GM21786 (cell line): Measurements from ENCODE around the gene TIMP2.
"Not testable (repeated sequence)": the region's sequence is repeated elsewhere in the genome, so short reads cannot be mapped to it uniquely, and the experiment has no call there.

Experiments
- ATAC-seq: cut with Tn5 transposase; IDR thresholded peaks from one replicate; pipeline ENCODE4 v1.9.1; 2021; ENCODE audit not compliant: unreplicated experiment

Gene TIMP2

GRCh38 chr17:78873519-78874340 lies 51.5 kb downstream of the TIMP2 start:
- ATAC-seq, result no peak

DNA sequence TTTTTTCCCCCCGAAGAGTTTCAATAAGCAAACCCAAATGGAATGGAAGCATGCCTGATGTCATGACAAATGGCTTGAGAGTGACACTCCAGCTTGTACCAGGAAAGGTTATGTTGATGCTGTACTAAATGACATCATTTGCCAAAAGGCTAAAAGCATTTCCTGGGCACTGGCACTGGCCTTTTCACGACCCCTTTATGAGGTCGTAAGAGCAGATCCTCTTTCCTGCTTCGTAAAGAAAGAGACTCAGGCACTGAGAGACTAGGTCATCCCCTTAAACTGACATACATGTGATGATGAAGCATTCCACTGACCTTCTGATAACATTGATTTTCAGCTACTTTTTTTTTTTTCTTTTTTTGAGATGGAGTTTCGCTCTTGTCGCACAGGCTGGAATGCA lies 52.7 kb downstream of the TIMP2 start:
- no peak for ATAC-seq

DNA sequence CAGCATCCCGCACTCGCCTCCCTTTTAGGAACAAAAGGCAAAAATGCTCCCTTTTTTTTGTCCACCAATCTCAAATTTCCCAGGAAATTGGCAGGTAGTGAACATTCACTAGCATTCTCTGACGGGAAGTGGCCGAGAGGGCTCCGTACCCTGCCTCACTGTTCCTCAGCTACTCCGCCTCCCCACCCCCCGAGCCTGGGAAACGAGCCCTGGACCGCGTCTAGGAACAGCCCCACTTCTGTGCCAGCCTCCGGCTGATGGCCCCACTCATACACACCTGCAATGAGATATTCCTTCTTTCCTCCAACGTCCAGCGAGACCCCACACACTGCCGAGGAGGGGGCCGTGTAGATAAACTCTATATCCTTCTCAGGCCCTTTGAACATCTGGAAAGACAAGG lies 54.6 kb downstream of the TIMP2 start:
- no peak for ATAC-seq

DNA sequence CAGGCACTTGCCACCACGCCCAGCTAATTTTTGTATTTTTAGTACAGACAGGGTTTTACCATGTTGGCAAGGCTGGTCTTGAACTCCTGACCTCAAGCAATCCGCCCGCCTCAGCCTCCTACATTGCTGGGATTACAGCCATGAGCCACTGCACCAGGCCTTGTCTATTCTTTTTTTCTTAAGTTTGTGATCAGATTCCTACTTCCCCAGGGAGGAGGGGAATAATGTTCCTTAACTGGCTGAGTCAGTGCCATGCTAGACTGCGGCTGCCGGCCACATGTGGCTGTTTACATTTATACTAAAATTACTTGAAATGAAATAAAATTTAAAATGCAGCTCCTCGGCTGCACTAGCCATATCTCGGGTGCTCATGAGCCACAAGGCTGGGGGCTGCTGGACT lies 56.8 kb downstream of the TIMP2 start:
- no peak for ATAC-seq

DNA sequence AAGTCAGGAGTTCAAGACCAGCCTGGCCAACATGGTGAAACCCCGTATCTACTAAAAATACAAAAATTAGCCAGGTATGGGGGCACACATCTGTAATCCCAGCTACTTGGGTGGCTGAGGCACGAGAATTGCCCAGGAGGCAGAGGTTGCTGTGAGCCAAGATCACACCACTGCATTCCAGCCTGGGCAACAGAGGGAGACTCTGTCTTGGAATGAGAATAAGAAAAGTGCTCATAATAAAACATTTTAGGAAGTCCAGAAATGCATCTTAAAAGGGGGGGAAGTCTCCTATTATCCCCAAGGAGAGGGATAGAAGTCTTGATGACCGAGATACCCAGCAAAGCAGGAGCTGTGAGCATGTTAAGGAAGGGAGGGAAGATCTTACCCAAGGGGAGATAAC lies 58.1 kb downstream of the TIMP2 start:
- ATAC-seq, result not testable (repeated sequence)

DNA sequence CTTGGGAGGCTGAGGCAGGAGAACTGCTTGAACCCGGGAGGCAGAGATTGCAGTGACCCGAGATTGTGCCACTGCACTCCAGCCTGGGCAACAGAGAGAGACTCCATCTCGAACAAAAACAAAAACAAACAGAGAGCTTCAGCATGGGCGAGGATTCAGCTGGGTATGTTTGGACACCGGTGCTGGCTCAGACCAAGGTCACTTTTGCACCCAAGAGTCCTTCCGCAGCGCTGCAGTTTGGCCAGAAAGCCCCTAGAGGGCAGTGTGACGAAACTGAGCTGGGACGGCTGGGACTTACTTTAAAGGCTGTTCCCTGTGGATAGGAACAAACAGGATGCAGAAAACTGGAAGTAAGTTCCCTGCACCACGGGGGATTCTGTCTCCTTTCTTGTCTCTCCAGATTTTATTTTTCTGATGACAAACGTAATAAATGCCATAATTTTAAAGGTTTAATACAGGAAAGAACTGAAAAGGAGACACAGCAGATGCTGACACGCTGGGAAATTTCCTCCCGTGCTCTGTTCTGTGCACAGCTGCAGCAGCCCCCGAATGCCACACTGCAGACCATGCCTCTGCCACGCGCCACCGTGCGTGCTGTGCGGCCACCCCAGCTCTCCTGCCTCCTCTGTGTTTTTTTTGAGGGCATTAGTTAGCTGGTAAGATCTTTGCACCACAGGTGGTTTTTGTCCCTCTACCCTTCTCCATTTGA lies 59.4 kb downstream of the TIMP2 start:
- ATAC-seq, result no peak

- ATAC-seq, result no peak
These were observed 61.1 kb downstream of the TIMP2 start for GRCh38 chr17:78864117-78864516.

DNA sequence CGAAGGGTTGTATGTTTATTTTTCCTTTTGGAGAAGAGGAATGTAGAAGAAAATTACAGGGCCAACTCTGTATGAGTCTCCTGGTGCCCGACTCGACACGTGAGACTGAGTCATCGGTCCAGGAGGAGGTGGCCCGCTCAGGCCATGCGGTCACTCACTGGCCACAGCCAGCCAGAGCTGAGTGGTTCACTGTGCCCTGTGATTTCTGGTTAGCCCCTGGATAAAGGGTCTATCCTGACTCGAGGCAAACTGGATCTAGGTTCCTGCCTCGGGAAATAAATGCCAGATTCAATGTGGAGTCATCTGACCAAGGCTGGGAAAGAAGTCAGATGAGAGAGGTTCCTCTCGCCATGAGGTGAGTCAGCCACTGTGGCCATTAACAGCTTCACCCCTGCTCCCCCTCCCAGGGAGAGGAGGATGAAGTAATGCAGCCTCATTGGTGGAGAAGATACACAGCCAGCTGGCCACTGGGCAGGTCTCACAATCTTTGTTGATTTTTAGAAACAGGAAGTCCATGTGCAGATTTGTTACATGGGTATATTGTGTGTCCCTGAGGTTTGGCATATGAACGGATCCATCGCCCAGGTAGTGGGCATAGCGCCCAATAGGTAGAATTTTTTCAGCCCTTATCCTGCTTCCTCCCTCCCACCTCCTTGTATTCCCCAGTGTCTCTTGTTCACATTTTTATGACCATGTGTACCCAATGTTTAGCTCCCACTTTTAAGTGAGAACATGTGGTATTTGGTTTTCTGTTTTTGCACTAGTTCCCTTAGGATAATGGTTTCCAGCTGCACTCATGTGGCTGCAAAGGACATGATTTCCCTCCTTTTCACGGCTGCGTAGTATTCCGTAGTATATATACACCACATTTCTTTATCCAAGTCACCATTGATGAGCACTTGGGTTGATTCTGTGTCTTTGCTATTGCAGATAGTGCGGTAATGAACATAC lies 62.8 kb downstream of the TIMP2 start:
- ATAC-seq, result no peak

DNA sequence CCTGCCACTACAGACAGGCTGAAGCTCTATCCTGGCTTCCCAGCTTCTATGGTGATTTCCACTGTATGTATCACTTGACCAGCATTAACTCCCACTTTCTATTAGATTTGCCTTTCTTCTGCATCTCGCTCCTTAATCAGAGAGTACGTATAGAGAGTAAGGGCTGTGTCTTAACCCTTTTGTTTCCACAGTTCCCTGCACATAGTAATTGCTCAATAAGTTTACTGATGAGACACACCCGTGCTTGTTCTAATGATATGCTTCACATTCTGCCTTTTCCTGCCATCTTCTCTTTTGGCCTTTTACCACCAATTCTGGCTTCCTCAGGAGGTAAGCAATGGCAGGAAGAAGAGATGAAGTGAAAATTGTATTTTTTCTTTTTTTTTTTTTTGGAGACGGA lies 64.0 kb downstream of the TIMP2 start:
- ATAC-seq, result no peak

GRCh38 chr17:78859051-78859450 lies 66.1 kb downstream of the TIMP2 start:
- ATAC-seq, result no peak

GRCh38 chr17:78857266-78857665 lies 67.9 kb downstream of the TIMP2 start:
- no peak for ATAC-seq

DNA sequence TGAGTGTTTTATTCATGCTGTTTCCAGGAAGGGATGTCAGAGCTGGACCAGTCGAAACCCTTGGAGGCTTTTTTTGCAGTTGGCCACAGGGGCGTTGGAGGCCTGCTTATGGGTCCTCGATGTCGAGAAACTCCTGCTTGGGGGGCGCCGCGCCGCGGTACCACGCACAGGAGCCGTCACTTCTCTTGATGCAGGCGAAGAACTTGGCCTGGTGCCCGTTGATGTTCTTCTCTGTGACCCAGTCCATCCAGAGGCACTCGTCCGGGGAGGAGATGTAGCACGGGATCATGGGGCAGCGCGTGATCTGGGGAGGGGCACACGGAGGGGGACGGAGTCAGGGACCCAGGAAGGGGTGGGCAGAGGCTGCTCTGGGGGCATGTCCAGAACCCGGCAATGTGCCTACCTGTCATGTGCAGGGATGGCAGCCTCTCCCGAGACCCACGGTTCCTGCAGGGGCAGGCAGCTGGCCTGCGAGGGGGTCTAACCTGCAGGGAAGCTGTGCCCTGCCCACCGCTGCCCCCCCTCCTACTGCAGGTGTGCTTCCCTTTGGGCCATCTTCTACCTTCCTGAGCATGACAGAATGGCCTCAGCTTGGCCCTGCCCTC lies 69.5 kb downstream of the TIMP2 start:
- ATAC-seq, result no peak

GRCh38 chr17:78854508-78854907 lies 70.7 kb downstream of the TIMP2 start:
- no peak for ATAC-seq

DNA sequence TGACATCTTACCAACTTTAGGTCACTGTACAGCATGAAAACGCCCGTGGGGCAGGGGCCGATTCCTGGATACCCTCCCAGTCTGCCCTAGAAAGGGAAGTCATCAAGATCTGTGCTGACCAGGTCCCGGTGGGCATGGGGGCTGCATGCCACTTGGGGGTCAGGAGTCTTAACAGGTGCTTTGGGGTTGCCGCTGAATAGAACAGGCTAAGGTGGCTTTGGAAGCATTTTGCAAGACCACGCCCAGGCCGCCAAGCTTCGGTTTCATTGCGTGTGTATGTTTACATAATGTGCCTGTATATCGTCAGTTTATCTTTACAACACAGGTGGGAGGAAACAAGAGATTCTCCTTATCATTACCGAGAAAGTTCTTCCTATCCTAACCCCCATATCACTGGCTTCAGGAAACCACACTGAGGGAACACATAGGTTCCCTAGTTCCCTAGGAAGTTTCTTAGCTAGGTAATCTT lies 71.2 kb downstream of the TIMP2 start:
- ATAC-seq, result no peak

DNA sequence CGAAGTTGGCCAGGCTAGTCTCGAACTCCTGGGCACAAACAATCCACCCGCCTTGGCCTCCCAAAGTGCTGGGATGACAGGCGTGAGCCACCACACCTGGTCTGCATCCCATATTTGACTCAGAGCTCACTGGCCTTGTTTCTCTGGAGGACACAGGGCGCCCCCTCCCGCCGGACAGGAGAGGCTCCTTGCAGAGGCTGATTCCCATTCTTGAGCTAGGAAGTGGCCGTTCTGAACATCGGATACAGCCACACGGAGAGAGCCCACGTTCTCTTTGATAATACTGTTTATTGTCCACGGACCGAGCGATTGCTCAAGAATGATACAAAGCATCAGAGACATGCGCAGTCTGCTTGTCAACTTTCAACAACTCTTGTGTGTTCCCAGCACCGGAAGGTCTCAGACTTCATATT lies 72.5 kb downstream of the TIMP2 start:
- no peak for ATAC-seq

- ATAC-seq, result no peak
These were observed 76.2 kb downstream of the TIMP2 start for GRCh38 chr17:78849026-78849425.

DNA sequence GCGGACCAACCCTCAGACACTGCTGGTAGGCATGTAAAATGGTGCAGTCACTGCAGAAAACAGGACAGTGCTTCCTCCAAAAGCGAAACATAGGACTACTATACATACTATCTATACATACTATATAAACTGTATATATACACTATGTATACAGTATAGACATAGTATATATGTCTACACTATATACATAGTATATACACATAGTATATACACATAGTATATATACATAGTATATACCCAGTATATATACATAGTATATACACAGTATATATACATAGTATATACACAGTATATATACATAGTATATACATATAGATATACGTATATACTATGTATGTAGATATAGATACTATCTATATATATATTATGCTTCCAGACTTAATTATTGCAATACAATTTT lies 78.1 kb downstream of the TIMP2 start:
- ATAC-seq, result no peak

- no peak for ATAC-seq
These were observed 80.7 kb downstream of the TIMP2 start for GRCh38 chr17:78844301-78845005.

GRCh38 chr17:78842881-78843565 lies 82.2 kb downstream of the TIMP2 start:
- no peak for ATAC-seq
